Measurements from ENCODE around the gene PHF21B.

Gene PHF21B

GRCh38 chr22:44917372-44918165 is 92.2 kb downstream of the PHF21B start:
- H3K9me3 ChIP-seq (ENCODE audit: control insufficient read depth in 5 of 5, low read length in 5 of 5): peaks cover 0 to 2% (median 0%) of the 10 kb centered on the region in 5 donors
- no peak overlapping the region for H3K4me3 ChIP-seq (ENCODE audit: low read depth in 1 of 5, low read length in 5 of 5)

GRCh38 chr22:44916281-44917231 is 93.2 kb downstream of the PHF21B start:
- Histone ChIP-seq H3K9me3 (ENCODE audit: control insufficient read depth in 5 of 5, low read length in 5 of 5) (peaks cover 0 to 3% (median under 1%) of the 10 kb centered on the region in 5 donors), H3K27me3 (ENCODE audit: control insufficient read depth in 5 of 5, insufficient read depth in 4 of 5, low read length in 5 of 5) (peaks cover 3 to 13% (median 8%) of the 10 kb centered on the region in 5 donors), H3K4me1 (ENCODE audit: control insufficient read depth in 5 of 5, insufficient read depth in 5 of 5, low read length in 5 of 5) (no peaks in the 10 kb centered on the region), H3K36me3 (ENCODE audit: control insufficient read depth in 5 of 5, insufficient read depth in 5 of 5, low read length in 5 of 5) (no peaks in the 10 kb centered on the region), H3K9ac (ENCODE audit: low read length in 5 of 5) (no peak overlapping the region), H3K27ac (ENCODE audit: low read depth, low read length) (no peak overlapping the region), H3K4me3 (ENCODE audit: low read depth in 1 of 5, low read length in 5 of 5) (no peak overlapping the region)

More at GRCh38 chr22:44917372-44918165, 92.2 kb downstream of the PHF21B start:
- Histone ChIP-seq H3K27me3 (ENCODE audit: control insufficient read depth in 5 of 5, insufficient read depth in 4 of 5, low read length in 5 of 5) (peaks cover 3 to 13% (median 8%) of the 10 kb centered on the region in 5 donors), H3K27ac (ENCODE audit: low read depth, low read length) (no peak overlapping the region), H3K4me1 (ENCODE audit: control insufficient read depth in 5 of 5, insufficient read depth in 5 of 5, low read length in 5 of 5) (no peaks in the 10 kb centered on the region), H3K36me3 (ENCODE audit: control insufficient read depth in 5 of 5, insufficient read depth in 5 of 5, low read length in 5 of 5) (no peaks in the 10 kb centered on the region), H3K9ac (ENCODE audit: low read length in 5 of 5) (no peak overlapping the region)

GRCh38 chr22:44915441-44915840 is 94.4 kb downstream of the PHF21B start:
- Histone ChIP-seq H3K4me3 (ENCODE audit: low read depth in 1 of 5, low read length in 5 of 5) (no peak overlapping the region), H3K27ac (ENCODE audit: low read depth, low read length) (no peak overlapping the region), H3K9ac (ENCODE audit: low read length in 5 of 5) (no peak overlapping the region), H3K36me3 (ENCODE audit: control insufficient read depth in 5 of 5, insufficient read depth in 5 of 5, low read length in 5 of 5) (no peaks in the 10 kb centered on the region), H3K27me3 (ENCODE audit: control insufficient read depth in 5 of 5, insufficient read depth in 4 of 5, low read length in 5 of 5) (peaks cover 3 to 13% (median 8%) of the 10 kb centered on the region in 5 donors), H3K4me1 (ENCODE audit: control insufficient read depth in 5 of 5, insufficient read depth in 5 of 5, low read length in 5 of 5) (no peaks in the 10 kb centered on the region), H3K9me3 (ENCODE audit: control insufficient read depth in 5 of 5, low read length in 5 of 5) (peaks cover 0 to 5% (median under 1%) of the 10 kb centered on the region in 5 donors)

- Histone ChIP-seq H3K4me1 (ENCODE audit: control insufficient read depth in 5 of 5, insufficient read depth in 5 of 5, low read length in 5 of 5) (no peaks in the 10 kb centered on the region), H3K9ac (ENCODE audit: low read length in 5 of 5) (no peak overlapping the region), H3K4me3 (ENCODE audit: low read depth in 1 of 5, low read length in 5 of 5) (no peak overlapping the region), H3K9me3 (ENCODE audit: control insufficient read depth in 5 of 5, low read length in 5 of 5) (peaks cover 0 to 14% (median 4%) of the 10 kb centered on the region in 5 donors), H3K36me3 (ENCODE audit: control insufficient read depth in 5 of 5, insufficient read depth in 5 of 5, low read length in 5 of 5) (no peaks in the 10 kb centered on the region), H3K27ac (ENCODE audit: low read depth, low read length) (no peak overlapping the region), H3K27me3 (ENCODE audit: control insufficient read depth in 5 of 5, insufficient read depth in 4 of 5, low read length in 5 of 5) (peaks cover 3 to 16% (median 15%) of the 10 kb centered on the region in 5 donors)
These were observed 95.6 kb downstream of the PHF21B start for GRCh38 chr22:44914026-44914721.

GRCh38 chr22:44913198-44913983 is 96.4 kb downstream of the PHF21B start:
- H3K36me3 ChIP-seq (ENCODE audit: control insufficient read depth in 5 of 5, insufficient read depth in 5 of 5, low read length in 5 of 5): no peaks in the 10 kb centered on the region
- H3K9me3 ChIP-seq (ENCODE audit: control insufficient read depth in 5 of 5, low read length in 5 of 5): peaks cover 0 to 14% (median 4%) of the 10 kb centered on the region in 5 donors
- no peak overlapping the region for H3K9ac ChIP-seq (ENCODE audit: low read length in 5 of 5)
- H3K27me3 ChIP-seq (ENCODE audit: control insufficient read depth in 5 of 5, insufficient read depth in 4 of 5, low read length in 5 of 5): peaks cover 3 to 18% (median 9%) of the 10 kb centered on the region in 5 donors
- no peak overlapping the region for H3K27ac ChIP-seq (ENCODE audit: low read depth, low read length)
- H3K4me3 ChIP-seq (ENCODE audit: low read depth in 1 of 5, low read length in 5 of 5): no peak overlapping the region
- no peaks in the 10 kb centered on the region for H3K4me1 ChIP-seq (ENCODE audit: control insufficient read depth in 5 of 5, insufficient read depth in 5 of 5, low read length in 5 of 5)

- Histone ChIP-seq H3K4me1 (ENCODE audit: control insufficient read depth in 5 of 5, insufficient read depth in 5 of 5, low read length in 5 of 5) (no peaks in the 10 kb centered on the region), H3K9ac (ENCODE audit: low read length in 5 of 5) (no peak overlapping the region), H3K27ac (ENCODE audit: low read depth, low read length) (no peak overlapping the region), H3K36me3 (ENCODE audit: control insufficient read depth in 5 of 5, insufficient read depth in 5 of 5, low read length in 5 of 5) (no peaks in the 10 kb centered on the region), H3K4me3 (ENCODE audit: low read depth in 1 of 5, low read length in 5 of 5) (no peak overlapping the region), H3K9me3 (ENCODE audit: control insufficient read depth in 5 of 5, low read length in 5 of 5) (peaks cover 0 to 14% (median 4%) of the 10 kb centered on the region in 5 donors), H3K27me3 (ENCODE audit: control insufficient read depth in 5 of 5, insufficient read depth in 4 of 5, low read length in 5 of 5) (peaks cover 11 to 32% (median 18%) of the 10 kb centered on the region in 5 donors)
These were observed 100.6 kb downstream of the PHF21B start for GRCh38 chr22:44909241-44909640.

- Histone ChIP-seq H3K4me3 (ENCODE audit: low read depth in 1 of 5, low read length in 5 of 5) (no peak overlapping the region), H3K4me1 (ENCODE audit: control insufficient read depth in 5 of 5, insufficient read depth in 5 of 5, low read length in 5 of 5) (no peaks in the 10 kb centered on the region), H3K9ac (ENCODE audit: low read length in 5 of 5) (no peak overlapping the region), H3K27ac (ENCODE audit: low read depth, low read length) (no peak overlapping the region), H3K27me3 (ENCODE audit: control insufficient read depth in 5 of 5, insufficient read depth in 4 of 5, low read length in 5 of 5) (peaks cover 11 to 26% (median 15%) of the 10 kb centered on the region in 5 donors), H3K36me3 (ENCODE audit: control insufficient read depth in 5 of 5, insufficient read depth in 5 of 5, low read length in 5 of 5) (no peaks in the 10 kb centered on the region), H3K9me3 (ENCODE audit: control insufficient read depth in 5 of 5, low read length in 5 of 5) (peaks cover 0 to 14% (median 4%) of the 10 kb centered on the region in 5 donors)
These were observed 101.8 kb downstream of the PHF21B start for GRCh38 chr22:44907765-44908737.

- H3K4me1 ChIP-seq (ENCODE audit: control insufficient read depth in 5 of 5, insufficient read depth in 5 of 5, low read length in 5 of 5): no peaks in the 10 kb centered on the region
- no peak overlapping the region for H3K4me3 ChIP-seq (ENCODE audit: low read depth in 1 of 5, low read length in 5 of 5)
- H3K27me3 ChIP-seq (ENCODE audit: control insufficient read depth in 5 of 5, insufficient read depth in 4 of 5, low read length in 5 of 5): peaks cover 11 to 24% (median 15%) of the 10 kb centered on the region in 5 donors
- peaks cover 2 to 21% (median 9%) of the 10 kb centered on the region in 5 donors for H3K9me3 ChIP-seq (ENCODE audit: control insufficient read depth in 5 of 5, low read length in 5 of 5)
- no peaks in the 10 kb centered on the region for H3K36me3 ChIP-seq (ENCODE audit: control insufficient read depth in 5 of 5, insufficient read depth in 5 of 5, low read length in 5 of 5)
- H3K9ac ChIP-seq (ENCODE audit: low read length in 5 of 5): no peak overlapping the region
- H3K27ac ChIP-seq (ENCODE audit: low read depth, low read length): no peak overlapping the region
These were observed 102.7 kb downstream of the PHF21B start for GRCh38 chr22:44906999-44907644.

Measured in subcutaneous abdominal adipose tissue (tissue), 5 donors.